ENCODE data around the gene SLC4A7. TPM values are rescaled to one million over a fixed set of nuclear protein-coding genes. Genes with fewer than 3 reads are reported as not detected.

SLC4A7 gene
- total RNA-seq, 1 donor, result 281 TPM

- Histone ChIP-seq H3K27me3 (ENCODE audit: insufficient read depth, low read length) (no peaks in the 10 kb centered on the region), H3K27ac (ENCODE audit: low read depth, low read length) (no peak overlapping the region), H3K9me3 (ENCODE audit: low read depth, low read length) (no peaks in the 10 kb centered on the region), H3K36me3 (ENCODE audit: insufficient read depth, low read length) (peaks cover 66% of the 10 kb centered on the region), H3K4me2 (ENCODE audit: insufficient read depth, low read length) (no peak overlapping the region), H2AFZ (ENCODE audit: low read length) (no peak overlapping the region), H4K20me1 (ENCODE audit: insufficient read depth, low read length) (peaks cover 3% of the 10 kb centered on the region), H3K4me3 (ENCODE audit: insufficient read depth, low read length) (no peak overlapping the region), H3K4me1 (ENCODE audit: insufficient read depth, low read length) (no peaks in the 10 kb centered on the region), H3K79me2 (ENCODE audit: insufficient read depth, low read length) (peaks cover 5% of the 10 kb centered on the region)
- TF ChIP-seq CTCF (IDR thresholded peaks at IDR 0.05; ENCODE audit: extremely low read depth, low read depth, low read length), result no peak
- DNase-seq (ENCODE audit: insufficient read length, low spot score, missing footprints), result no peak
Observed at GRCh38 chr3:27391796-27392195, 92.4 kb downstream of the SLC4A7 start.

- no peak overlapping the region for H3K4me3 ChIP-seq (ENCODE audit: insufficient read depth, low read length)
- no peaks in the 10 kb centered on the region for H3K4me1 ChIP-seq (ENCODE audit: insufficient read depth, low read length)
- no peaks in the 10 kb centered on the region for H3K27me3 ChIP-seq (ENCODE audit: insufficient read depth, low read length)
- H3K9me3 ChIP-seq (ENCODE audit: low read depth, low read length), result no peaks in the 10 kb centered on the region
- H3K36me3 ChIP-seq (ENCODE audit: insufficient read depth, low read length), result peaks cover 69% of the 10 kb centered on the region
- H3K79me2 ChIP-seq (ENCODE audit: insufficient read depth, low read length), result no peaks in the 10 kb centered on the region
- no peak overlapping the region for H3K4me2 ChIP-seq (ENCODE audit: insufficient read depth, low read length)
- H4K20me1 ChIP-seq (ENCODE audit: insufficient read depth, low read length), result peaks cover 3% of the 10 kb centered on the region
- no peak for TF ChIP-seq CTCF (IDR thresholded peaks at IDR 0.05; ENCODE audit: extremely low read depth, low read depth, low read length)
- no peak overlapping the region for H2AFZ ChIP-seq (ENCODE audit: low read length)
- no peak overlapping the region for H3K27ac ChIP-seq (ENCODE audit: low read depth, low read length)
- no peak for DNase-seq (ENCODE audit: insufficient read length, low spot score, missing footprints)
Observed at GRCh38 chr3:27387625-27388024, 96.6 kb downstream of the SLC4A7 start.

GRCh38 chr3:27385504-27385903 lies 98.7 kb downstream of the SLC4A7 start:
- H2AFZ ChIP-seq (ENCODE audit: low read length), result no peak overlapping the region
- H3K4me3 ChIP-seq (ENCODE audit: insufficient read depth, low read length), result no peak overlapping the region
- TF ChIP-seq CTCF (IDR thresholded peaks at IDR 0.05; ENCODE audit: extremely low read depth, low read depth, low read length), result no peak
- no peaks in the 10 kb centered on the region for H3K79me2 ChIP-seq (ENCODE audit: insufficient read depth, low read length)
- H3K4me1 ChIP-seq (ENCODE audit: insufficient read depth, low read length), result no peaks in the 10 kb centered on the region
- H4K20me1 ChIP-seq (ENCODE audit: insufficient read depth, low read length), result no peaks in the 10 kb centered on the region
- DNase-seq (ENCODE audit: insufficient read length, low spot score, missing footprints), result no peak
- H3K9me3 ChIP-seq (ENCODE audit: low read depth, low read length), result no peaks in the 10 kb centered on the region
- H3K36me3 ChIP-seq (ENCODE audit: insufficient read depth, low read length), result peaks cover 74% of the 10 kb centered on the region
- no peak overlapping the region for H3K4me2 ChIP-seq (ENCODE audit: insufficient read depth, low read length)
- no peak overlapping the region for H3K27ac ChIP-seq (ENCODE audit: low read depth, low read length)
- no peaks in the 10 kb centered on the region for H3K27me3 ChIP-seq (ENCODE audit: insufficient read depth, low read length)

GRCh38 chr3:27384191-27384590 lies 100.0 kb downstream of the SLC4A7 start:
- no peak for TF ChIP-seq CTCF (IDR thresholded peaks at IDR 0.05; ENCODE audit: extremely low read depth, low read depth, low read length)
- Histone ChIP-seq H2AFZ (ENCODE audit: low read length) (no peak overlapping the region), H3K79me2 (ENCODE audit: insufficient read depth, low read length) (no peaks in the 10 kb centered on the region), H3K9me3 (ENCODE audit: low read depth, low read length) (no peaks in the 10 kb centered on the region), H3K4me3 (ENCODE audit: insufficient read depth, low read length) (no peak overlapping the region), H3K36me3 (ENCODE audit: insufficient read depth, low read length) (peaks cover 70% of the 10 kb centered on the region), H3K4me1 (ENCODE audit: insufficient read depth, low read length) (no peaks in the 10 kb centered on the region), H3K4me2 (ENCODE audit: insufficient read depth, low read length) (no peak overlapping the region), H4K20me1 (ENCODE audit: insufficient read depth, low read length) (no peaks in the 10 kb centered on the region), H3K27me3 (ENCODE audit: insufficient read depth, low read length) (no peaks in the 10 kb centered on the region), H3K27ac (ENCODE audit: low read depth, low read length) (no peak overlapping the region)
- no peak for DNase-seq (ENCODE audit: insufficient read length, low spot score, missing footprints)
